IMR-90 (cell line): ENCODE data around the gene HYAL1. TPM values are rescaled to one million over a fixed set of nuclear protein-coding genes. Genes with fewer than 3 reads are reported as not detected.

Source experiments
- ATAC-seq: fragments of 200-7000 bp; cut with Tn5 transposase; 2 replicates; pipeline ENCODE4 v1.9.1; 2020; ENCODE audit warnings: low read depth, mild to moderate bottlenecking, moderate library complexity
- BruUV-seq: library from RNA; stranded (reverse); fragments of 400-500 nt; replicated peaks from 2 replicates; lab custom pipeline; 2021; lab: Mats Ljungman, UMichigan
- CTCF ChIA-PET: fragments of 300-600 bp; formaldehyde crosslinking; extraction: SDS; loops from one replicate; lab custom pipeline; 2021; ENCODE audit warnings: antibody characterized with exemption; lab: Yijun Ruan, JAX
- POLR2A ChIA-PET: fragments of 300-600 bp; sonication (Branson Sonifier 250); formaldehyde crosslinking; loops from one replicate; lab custom pipeline; 2022; ENCODE audit warnings: antibody characterized with exemption; ENCODE audit not compliant: unreplicated experiment; lab: Charles Lee
- DNase-seq: peaks from one replicate; pipeline ENCODE4 v3.0.0; 2013
- H2AFZ ChIP-seq: replicated peaks from 2 replicates; pipeline ENCODE3; 2013; ENCODE audit warnings: low read length, mild to moderate bottlenecking; ENCODE audit not compliant: poor library complexity
- H2AK5ac ChIP-seq: 2 replicates; pipeline ENCODE4 v1.6.1; 2013; ENCODE audit warnings: low read depth, low read length, inconsistent platforms
- H2AK9ac ChIP-seq: replicated peaks from 2 replicates; pipeline ENCODE3; 2013; ENCODE audit warnings: mild to moderate bottlenecking, low read depth, low read length, moderate library complexity; ENCODE audit not compliant: poor library complexity
- H2BK120ac ChIP-seq: 2 replicates; pipeline ENCODE4 v1.6.1; 2013; ENCODE audit warnings: low read depth, low read length, inconsistent platforms
- H2BK15ac ChIP-seq: 3 replicates; pipeline ENCODE4 v1.6.1; 2013; ENCODE audit warnings: low read depth, low read length, inconsistent platforms
- H2BK20ac ChIP-seq: 2 replicates; pipeline ENCODE4 v1.6.1; 2013; ENCODE audit warnings: low read depth, mild to moderate bottlenecking, inconsistent platforms, low read length, moderate library complexity
- H2BK5ac ChIP-seq: 2 replicates; pipeline ENCODE4 v1.6.1; 2013; ENCODE audit warnings: mild to moderate bottlenecking, low read depth, low read length, inconsistent platforms; ENCODE audit not compliant: poor library complexity, severe bottlenecking
- H3K14ac ChIP-seq: replicated peaks from 2 replicates; pipeline ENCODE4 v1.6.1; 2013; ENCODE audit warnings: low read depth, low read length, inconsistent platforms
- H3K18ac ChIP-seq: 2 replicates; pipeline ENCODE4 v1.6.1; 2013; ENCODE audit warnings: low read depth, low read length, control low read depth
- H3K23ac ChIP-seq: 2 replicates; pipeline ENCODE4 v1.6.1; 2013; ENCODE audit warnings: low read depth, low read length, inconsistent platforms
- H3K27ac ChIP-seq: 2 replicates; pipeline ENCODE4 v1.5.1; 2013; ENCODE audit warnings: mild to moderate bottlenecking, control low read depth, low read length; ENCODE audit not compliant: insufficient read depth
- H3K27me3 ChIP-seq: 2 replicates; pipeline ENCODE4 v1.6.1; 2013; ENCODE audit warnings: low read length; ENCODE audit not compliant: control insufficient read depth, insufficient read depth
- H3K36me3 ChIP-seq: 2 replicates; pipeline ENCODE4 v1.6.1; 2013; ENCODE audit warnings: low read length, mixed read lengths; ENCODE audit not compliant: control insufficient read depth, insufficient read depth
- H3K4ac ChIP-seq: 2 replicates; pipeline ENCODE4 v1.6.1; 2013; ENCODE audit warnings: low read depth, low read length, inconsistent platforms
- H3K4me1 ChIP-seq: 2 replicates; pipeline ENCODE4 v1.6.1; 2013; ENCODE audit warnings: low read length, mixed read lengths; ENCODE audit not compliant: control insufficient read depth, insufficient read depth
- H3K4me2 ChIP-seq: 2 replicates; pipeline ENCODE4 v1.6.1; 2013; ENCODE audit warnings: low read depth, mild to moderate bottlenecking, control low read depth, low read length, moderate library complexity
- H3K4me3 ChIP-seq: 2 replicates; pipeline ENCODE4 v1.5.1; 2013; ENCODE audit warnings: low read depth, mild to moderate bottlenecking, control low read depth, low read length, moderate library complexity; ENCODE audit not compliant: insufficient read depth
- H3K56ac ChIP-seq: 2 replicates; pipeline ENCODE4 v1.6.1; 2013; ENCODE audit warnings: low read length, inconsistent platforms; ENCODE audit not compliant: insufficient read depth; ENCODE audit errors: extremely low read depth
- H3K79me1 ChIP-seq, 2 experiments: 2 replicates each; pipeline ENCODE4 v1.6.1; 2013; ENCODE audit warnings: low read length in 2 of 2, inconsistent platforms in 1 of 2, low read depth in 1 of 2
- H3K9ac ChIP-seq: 2 replicates; pipeline ENCODE4 v1.6.1; 2013; ENCODE audit warnings: low read depth, low read length, control low read depth
- H3K9me1 ChIP-seq: 2 replicates; pipeline ENCODE4 v1.6.1; 2013; ENCODE audit warnings: low read length, inconsistent platforms; ENCODE audit not compliant: insufficient read depth
- H3K9me3 ChIP-seq: 2 replicates; pipeline ENCODE4 v1.6.1; 2013; ENCODE audit warnings: low read length; ENCODE audit not compliant: control insufficient read depth, insufficient read depth
- H4K20me1 ChIP-seq: 2 replicates; pipeline ENCODE4 v1.6.1; 2013; ENCODE audit warnings: low read length, inconsistent platforms; ENCODE audit not compliant: insufficient read depth
- H4K5ac ChIP-seq: 2 replicates; pipeline ENCODE4 v1.6.1; 2013; ENCODE audit warnings: mild to moderate bottlenecking, low read depth, low read length, control low read depth
- H4K8ac ChIP-seq, 2 experiments: 2 replicates each; pipeline ENCODE4 v1.6.1; 2013; ENCODE audit warnings: low read depth in 2 of 2, low read length in 2 of 2, control low read depth in 1 of 2, inconsistent platforms in 1 of 2
- H4K91ac ChIP-seq: 2 replicates; pipeline ENCODE4 v1.6.1; 2013; ENCODE audit warnings: low read depth, low read length, inconsistent platforms; ENCODE audit not compliant: insufficient read depth
- BHLHE40 ChIP-seq: fragments of 150-350 bp; IDR thresholded peaks from 2 replicates; pipeline ENCODE4 v1.6.1; 2016; ENCODE audit warnings: mild to moderate bottlenecking, low read depth, low read length
- CEBPB ChIP-seq: IDR thresholded peaks from 2 replicates; pipeline ENCODE4 v1.6.1; 2012; ENCODE audit warnings: low read depth, low read length, improper control_type of control experiment
- CHD1 ChIP-seq: IDR thresholded peaks from 2 replicates; pipeline ENCODE4 v1.6.1; 2012; ENCODE audit warnings: low read depth, low read length, improper control_type of control experiment
- FOS ChIP-seq: fragments of 150-350 bp; IDR thresholded peaks from 2 replicates; pipeline ENCODE4 v1.6.1; 2016; ENCODE audit warnings: low read depth, low read length
- MAFK ChIP-seq: IDR thresholded peaks from 2 replicates; pipeline ENCODE4 v1.6.1; 2012; ENCODE audit warnings: low read depth, low read length, improper control_type of control experiment
- MAZ ChIP-seq: IDR thresholded peaks from 2 replicates; pipeline ENCODE4 v1.6.1; 2012; ENCODE audit warnings: low read depth, mild to moderate bottlenecking, low read length, improper control_type of control experiment, moderate library complexity, borderline replicate concordance
- MXI1 ChIP-seq: IDR thresholded peaks from 2 replicates; pipeline ENCODE4 v1.6.1; 2012; ENCODE audit warnings: low read depth, mild to moderate bottlenecking, low read length, moderate library complexity, borderline replicate concordance
- NFE2L2 ChIP-seq: fragments of 150-350 bp; IDR thresholded peaks from 2 replicates; pipeline ENCODE4 v1.6.1; 2016; ENCODE audit warnings: low read depth, mild to moderate bottlenecking, low read length
- POLR2A ChIP-seq: IDR thresholded peaks from 2 replicates; pipeline ENCODE4 v1.6.1; 2012; ENCODE audit warnings: mild to moderate bottlenecking, low read depth, low read length
- RAD21 ChIP-seq: IDR thresholded peaks from 2 replicates; pipeline ENCODE4 v1.6.1; 2012; ENCODE audit warnings: low read length, improper control_type of control experiment
- RCOR1 ChIP-seq: IDR thresholded peaks from 2 replicates; pipeline ENCODE4 v1.6.1; 2012; ENCODE audit warnings: mild to moderate bottlenecking, low read length, improper control_type of control experiment; ENCODE audit not compliant: insufficient replicate concordance
- RFX5 ChIP-seq: IDR thresholded peaks from 2 replicates; pipeline ENCODE4 v1.8.0; 2012; ENCODE audit warnings: low read depth, mild to moderate bottlenecking, low read length, moderate library complexity
- SMC3 ChIP-seq: fragments of 150-350 bp; IDR thresholded peaks from 2 replicates; pipeline ENCODE4 v1.6.1; 2016; ENCODE audit warnings: low read depth, mild to moderate bottlenecking, antibody characterized with exemption, low read length, moderate library complexity
- WGBS, 2 experiments: methylation state at CpG; one replicate each; pipeline versions ENCODE4 v1.1.5 to v1.1.7; 2013; ENCODE audit warnings: missing lambda C conversion rate in 2 of 2; ENCODE audit not compliant: insufficient read length in 1 of 2; ENCODE audit errors: extremely low coverage in 2 of 2; 5-methylcytosine and 5-hydroxymethylcytosine counted together
- dilution Hi-C: fragments of 300-500 bp; cut with HindIII; formaldehyde crosslinking; loops from one replicate; pipeline ENCODE4 v1.14.3; 2018; ENCODE audit warnings: low sequenced_read_pairs; ENCODE audit not compliant: unreplicated experiment
- in situ Hi-C: fragments of 300-500 bp; cut with MboI; formaldehyde crosslinking; loops from 3 replicates; pipeline ENCODE4 v1.14.3; 2019; ENCODE audit warnings: low sequenced_read_pairs, inconsistent platforms, mixed read lengths
- intact Hi-C: fragments of 100-400 bp; cut with micrococcal nuclease; formaldehyde crosslinking; loops from 2 replicates; pipeline ENCODE4 v1.10.0; 2022
- polyA plus RNA-seq, 3 experiments: library from polyadenylated mRNA; depleted of rRNA; stranded (reverse); fragments of >200 nt; gene quantifications; 2 replicates each; pipeline ENCODE4 v1.2.3, GENCODE V29; 2012; ENCODE audit warnings: low replicate concordance in 1 of 3
- total RNA-seq: library from RNA; depleted of rRNA; stranded (reverse); fragments of >200 nt; gene quantifications from 2 replicates; pipeline ENCODE4 v1.2.3, GENCODE V29; 2012
- TF ChIP-seq, protein P1 (sequence below): conservative IDR thresholded peaks from 2 replicates; pipeline ENCODE4 v1.5.1; 2012; ENCODE audit warnings: mild to moderate bottlenecking, low read depth, low read length, improper control_type of control experiment
- TF ChIP-seq, protein P2 (sequence below): fragments of 150-350 bp; IDR thresholded peaks from 2 replicates; pipeline ENCODE4 v1.6.1; 2016; ENCODE audit warnings: low read depth, mild to moderate bottlenecking, low read length, moderate library complexity, borderline replicate concordance
- TF ChIP-seq, protein P3 (sequence below): fragments of 150-350 bp; IDR thresholded peaks from 2 replicates; pipeline ENCODE4 v1.6.1; 2017; ENCODE audit warnings: mild to moderate bottlenecking, antibody characterized with exemption, low read length, low read depth

The HYAL1 gene
- total and polyA plus RNA-seq, 2 of the 4 experiments (the other 2 are of a cell fraction): 0.32 to 0.36 TPM

DNA sequence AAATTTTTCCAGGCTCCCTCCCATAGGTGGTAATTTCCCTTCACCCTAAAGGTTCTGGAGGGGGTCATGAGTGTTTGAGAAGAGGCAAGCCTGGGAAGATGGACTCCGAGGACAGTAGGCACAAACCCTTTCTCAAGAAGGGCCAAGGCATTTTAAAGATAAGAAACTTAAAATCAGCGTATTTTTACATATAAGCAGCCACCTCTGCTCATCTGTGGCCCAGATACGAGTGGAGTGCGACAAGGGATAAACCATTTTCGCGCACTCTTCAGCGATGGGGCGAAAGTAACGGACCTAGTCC is 36.7 kb upstream of the HYAL1 start:
- POLR2A ChIA-PET: interaction anchor here (0.6 kb wide), 1 partner anchor 10 kb away, joined by 4 read pairs; the partner anchor contains the start of genes CYB561D2 and NPRL2
- no TSS peak for BruUV-seq
- H3K14ac ChIP-seq: peak overlapping the region; percentile 3
- H3K23ac ChIP-seq: peak overlapping the region; percentile 34; the same call in 1 of the 2 replicates
- dilution Hi-C loops (no loop called here), in situ Hi-C loops (loop anchor here (25.0 kb wide), 3 partner anchors 1047 to 1822 kb away; partner anchors contain the start of genes ABHD14B, GPR62, MANF and PCBP4), intact Hi-C loops (no loop called here)
- H3K4me3 ChIP-seq: peak overlapping the region; percentile 43
- peak overlapping the region; percentile 94 for H2AFZ ChIP-seq
- TF ChIP-seq CEBPB (no peak), RCOR1 (no peak), FOS (no peak), RAD21 (no peak), CHD1 (no peak), MAFK (no peak), RFX5 (no peak), SMC3 (no peak), NFE2L2 (no peak), MAZ (no peak), BHLHE40 (no peak), POLR2A (no peak), MXI1 (no peak)
- TF ChIP-seq, protein P1, sequence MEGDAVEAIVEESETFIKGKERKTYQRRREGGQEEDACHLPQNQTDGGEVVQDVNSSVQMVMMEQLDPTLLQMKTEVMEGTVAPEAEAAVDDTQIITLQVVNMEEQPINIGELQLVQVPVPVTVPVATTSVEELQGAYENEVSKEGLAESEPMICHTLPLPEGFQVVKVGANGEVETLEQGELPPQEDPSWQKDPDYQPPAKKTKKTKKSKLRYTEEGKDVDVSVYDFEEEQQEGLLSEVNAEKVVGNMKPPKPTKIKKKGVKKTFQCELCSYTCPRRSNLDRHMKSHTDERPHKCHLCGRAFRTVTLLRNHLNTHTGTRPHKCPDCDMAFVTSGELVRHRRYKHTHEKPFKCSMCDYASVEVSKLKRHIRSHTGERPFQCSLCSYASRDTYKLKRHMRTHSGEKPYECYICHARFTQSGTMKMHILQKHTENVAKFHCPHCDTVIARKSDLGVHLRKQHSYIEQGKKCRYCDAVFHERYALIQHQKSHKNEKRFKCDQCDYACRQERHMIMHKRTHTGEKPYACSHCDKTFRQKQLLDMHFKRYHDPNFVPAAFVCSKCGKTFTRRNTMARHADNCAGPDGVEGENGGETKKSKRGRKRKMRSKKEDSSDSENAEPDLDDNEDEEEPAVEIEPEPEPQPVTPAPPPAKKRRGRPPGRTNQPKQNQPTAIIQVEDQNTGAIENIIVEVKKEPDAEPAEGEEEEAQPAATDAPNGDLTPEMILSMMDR: no peak
- TF ChIP-seq, protein P2, sequence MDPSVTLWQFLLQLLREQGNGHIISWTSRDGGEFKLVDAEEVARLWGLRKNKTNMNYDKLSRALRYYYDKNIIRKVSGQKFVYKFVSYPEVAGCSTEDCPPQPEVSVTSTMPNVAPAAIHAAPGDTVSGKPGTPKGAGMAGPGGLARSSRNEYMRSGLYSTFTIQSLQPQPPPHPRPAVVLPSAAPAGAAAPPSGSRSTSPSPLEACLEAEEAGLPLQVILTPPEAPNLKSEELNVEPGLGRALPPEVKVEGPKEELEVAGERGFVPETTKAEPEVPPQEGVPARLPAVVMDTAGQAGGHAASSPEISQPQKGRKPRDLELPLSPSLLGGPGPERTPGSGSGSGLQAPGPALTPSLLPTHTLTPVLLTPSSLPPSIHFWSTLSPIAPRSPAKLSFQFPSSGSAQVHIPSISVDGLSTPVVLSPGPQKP: no peak
- TF ChIP-seq, protein P3, sequence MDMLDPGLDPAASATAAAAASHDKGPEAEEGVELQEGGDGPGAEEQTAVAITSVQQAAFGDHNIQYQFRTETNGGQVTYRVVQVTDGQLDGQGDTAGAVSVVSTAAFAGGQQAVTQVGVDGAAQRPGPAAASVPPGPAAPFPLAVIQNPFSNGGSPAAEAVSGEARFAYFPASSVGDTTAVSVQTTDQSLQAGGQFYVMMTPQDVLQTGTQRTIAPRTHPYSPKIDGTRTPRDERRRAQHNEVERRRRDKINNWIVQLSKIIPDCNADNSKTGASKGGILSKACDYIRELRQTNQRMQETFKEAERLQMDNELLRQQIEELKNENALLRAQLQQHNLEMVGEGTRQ: no peak
- peak overlapping the region; percentile 81 for H3K18ac ChIP-seq
- H3K9me3 ChIP-seq: no peaks in the 10 kb centered on the region
- peak overlapping the region; percentile 11 for H2AK9ac ChIP-seq
- no peaks in the 10 kb centered on the region; the same call in 1 of the 2 replicates for H3K36me3 ChIP-seq
- peak overlapping the region; percentile 81 for H4K5ac ChIP-seq
- ATAC-seq (no peak), DNase-seq (no peak)
- H4K8ac ChIP-seq: peak overlapping the region; percentile 59 to 97; a peak in 3 of 4 replicates
- H4K91ac ChIP-seq: peak overlapping the region; percentile 73
- H2BK20ac ChIP-seq: no peak overlapping the region; the same call in 1 of the 2 replicates
- H2AK5ac ChIP-seq: peak overlapping the region; percentile 54; the same call in 1 of the 2 replicates
- H2BK5ac ChIP-seq: peak overlapping the region; percentile 82
- peaks cover 17% of the 10 kb centered on the region for H4K20me1 ChIP-seq
- peaks cover 15% of the 10 kb centered on the region for H3K9me1 ChIP-seq
- H2BK120ac ChIP-seq: peak overlapping the region; percentile 7
- peak overlapping the region; percentile 39 for H3K4ac ChIP-seq
- H3K4me1 ChIP-seq: peaks cover 24% of the 10 kb centered on the region
- H3K56ac ChIP-seq: peak overlapping the region; percentile 2; the same call in 1 of the 2 replicates
- WGBS, 2 experiments: 13% methylated on average over 3 of the region's 9 CpGs; no CpG with 5 or more reads in 1 of the 2 experiments
- no peaks in the 10 kb centered on the region for H3K27me3 ChIP-seq
- peak overlapping the region; percentile 79 for H3K4me2 ChIP-seq
- H3K27ac ChIP-seq: peak overlapping the region; percentile 44
- CTCF ChIA-PET: no interaction called here
- peaks cover 15 to 42% of the 10 kb centered on the region in 2 experiments; a peak in 3 of 4 replicates for H3K79me1 ChIP-seq
- H2BK15ac ChIP-seq: peak overlapping the region; percentile 11; the same call in 1 of the 3 replicates
- H3K9ac ChIP-seq: peak overlapping the region; percentile 69; the same call in 1 of the 2 replicates
